Measurements from ENCODE around the gene DNAH2.

Gene DNAH2

DNA sequence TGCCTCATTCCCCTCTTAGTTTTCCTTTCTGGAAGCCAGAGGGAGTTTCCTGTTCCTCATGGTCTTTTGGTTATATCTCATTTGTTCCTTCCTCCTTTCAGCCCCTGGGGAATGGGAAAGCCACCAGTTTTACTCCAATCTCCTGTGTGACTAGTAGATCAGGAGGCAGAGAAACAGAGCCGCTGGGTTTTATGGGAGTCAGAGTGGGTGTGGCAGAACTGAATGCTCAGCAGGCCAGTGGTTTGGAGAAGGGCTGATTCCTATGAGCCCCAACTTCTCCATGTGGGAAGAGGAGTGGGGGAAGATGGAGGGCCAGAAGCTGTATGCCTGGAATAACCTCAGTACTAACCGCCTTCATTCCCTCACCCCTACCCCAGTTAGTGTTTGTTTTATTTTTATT lies 4.1 kb downstream of the DNAH2 start:
- DNase-seq = no peak

DNA sequence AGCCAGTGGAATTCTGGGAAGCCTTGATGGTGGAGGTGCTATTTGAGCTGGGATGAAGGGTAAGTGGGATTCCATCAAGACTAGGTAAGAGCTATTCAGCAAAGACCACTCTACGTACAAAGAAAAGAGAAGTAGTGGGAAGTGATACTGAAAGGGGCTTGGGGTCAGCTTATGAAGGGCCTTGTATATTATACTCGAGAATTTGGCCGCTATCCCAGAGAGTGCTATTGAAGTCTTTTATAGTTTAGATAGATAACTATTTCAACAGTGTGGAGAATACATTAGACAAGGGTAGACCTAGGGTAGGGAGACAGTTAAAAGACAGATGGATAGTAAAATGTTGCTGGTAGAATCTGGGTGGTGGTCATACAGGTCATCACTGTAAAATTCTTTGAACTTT lies 10.3 kb downstream of the DNAH2 start:
- no peak for DNase-seq

DNA sequence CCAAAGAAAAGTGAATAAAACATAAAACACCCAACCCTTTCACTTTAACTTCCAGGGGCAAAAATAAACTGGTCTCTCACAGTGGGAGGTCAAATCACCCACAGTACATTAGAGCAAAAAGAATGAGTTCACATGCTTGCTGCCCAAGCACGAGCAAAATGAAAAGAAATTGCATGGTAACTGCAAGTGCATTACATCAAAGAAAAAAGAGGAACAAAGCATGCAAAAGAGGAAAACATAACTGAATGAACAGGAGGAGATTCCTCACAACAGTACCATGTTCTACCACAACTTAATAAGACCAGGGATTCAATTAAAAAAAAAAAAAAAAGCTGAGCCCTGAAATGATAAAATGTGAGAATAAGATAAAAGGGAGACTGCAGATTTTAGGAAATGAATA lies 12.3 kb downstream of the DNAH2 start:
- no peak for DNase-seq

DNA sequence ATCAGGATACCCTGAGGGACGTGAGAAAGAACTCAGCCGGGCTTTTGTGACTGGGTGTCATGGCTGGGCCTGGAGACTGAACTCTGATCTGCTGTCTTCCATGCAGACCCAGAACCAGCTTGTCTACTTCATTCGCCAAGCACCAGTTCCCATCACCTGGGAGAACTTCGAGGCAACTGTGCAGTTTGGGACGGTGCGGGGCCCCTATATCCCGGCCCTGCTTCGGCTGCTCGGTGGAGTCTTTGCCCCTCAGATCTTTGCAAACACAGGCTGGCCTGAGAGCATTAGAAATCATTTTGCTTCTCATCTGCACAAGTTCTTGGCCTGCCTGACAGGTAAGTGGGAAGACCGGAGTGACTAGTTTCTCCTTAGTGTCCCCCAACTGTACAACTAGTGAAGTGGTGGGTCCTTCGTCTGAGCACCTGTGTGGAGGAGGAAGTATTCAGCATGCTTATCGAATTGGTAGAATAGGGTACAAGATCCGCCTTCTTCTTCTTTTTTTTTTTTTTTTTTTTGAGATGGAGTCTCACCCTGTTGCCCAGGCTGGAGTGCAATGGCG lies 15.5 kb downstream of the DNAH2 start:
- no peak for DNase-seq

DNA sequence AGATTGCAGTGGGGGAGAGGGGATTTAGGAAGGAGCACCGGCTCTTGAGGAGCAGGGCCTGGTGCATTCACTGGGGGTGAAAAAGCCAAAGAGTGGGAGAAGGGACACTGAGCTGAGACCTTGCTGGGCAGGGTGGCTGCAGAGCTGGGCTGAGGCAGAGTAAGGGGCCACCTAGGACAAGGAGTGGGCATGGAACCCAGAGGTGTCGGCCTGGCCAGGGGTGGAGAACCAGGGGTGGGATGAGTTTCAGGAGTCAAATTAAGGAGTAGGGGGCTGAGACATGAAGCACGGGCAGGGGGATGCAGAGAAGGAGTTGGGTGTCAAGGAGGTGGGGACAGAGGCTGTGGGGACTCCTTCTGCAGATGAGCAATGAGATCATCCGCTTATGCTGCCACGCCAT lies 20.1 kb downstream of the DNAH2 start:
- no peak for DNase-seq

DNA sequence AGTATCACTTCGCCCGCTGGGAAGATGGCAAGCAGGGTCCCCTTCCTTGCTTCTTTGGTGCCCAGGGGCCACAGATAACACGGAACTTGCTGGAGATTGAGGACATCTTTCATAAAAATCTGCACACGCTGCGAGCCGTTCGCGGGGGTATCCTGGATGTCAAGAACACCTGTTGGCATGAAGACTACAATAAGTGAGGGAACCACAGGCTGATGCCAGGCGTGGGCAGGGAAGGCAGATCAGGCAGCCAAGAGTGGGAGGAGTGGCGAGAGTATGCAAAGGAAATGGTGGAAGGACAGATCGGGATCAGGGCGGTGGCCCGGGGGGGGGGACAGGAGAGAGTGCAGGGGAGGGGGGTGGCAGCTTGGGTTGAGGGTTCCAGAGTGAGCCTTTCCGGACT lies 22.2 kb downstream of the DNAH2 start:
- no peak for DNase-seq

DNA sequence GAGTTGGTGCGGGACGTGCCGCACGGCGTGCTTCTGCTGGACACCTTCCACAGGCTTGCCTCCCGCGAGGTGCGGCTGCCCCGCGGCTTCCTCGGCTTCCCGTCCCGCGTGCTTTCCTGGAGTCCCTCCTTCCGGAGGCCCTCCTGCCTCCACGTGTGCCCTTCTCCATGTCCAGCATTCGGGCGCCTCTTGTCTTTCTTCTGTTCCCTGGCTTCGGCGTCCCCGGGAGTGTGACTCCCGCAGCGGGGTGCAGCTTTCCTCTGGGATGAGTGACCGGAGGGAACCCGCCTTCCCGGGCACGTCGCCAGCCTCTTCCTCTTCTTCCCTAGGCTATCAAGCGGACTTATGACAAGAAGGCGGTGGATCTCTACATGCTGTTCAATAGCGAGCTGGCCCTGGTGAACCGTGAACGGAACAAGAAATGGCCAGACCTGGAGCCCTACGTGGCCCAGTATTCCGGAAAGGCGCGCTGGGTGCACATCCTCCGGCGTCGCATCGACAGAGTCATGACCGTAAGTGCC lies 23.0 kb downstream of the DNAH2 start:
- DNase-seq = no peak

DNA sequence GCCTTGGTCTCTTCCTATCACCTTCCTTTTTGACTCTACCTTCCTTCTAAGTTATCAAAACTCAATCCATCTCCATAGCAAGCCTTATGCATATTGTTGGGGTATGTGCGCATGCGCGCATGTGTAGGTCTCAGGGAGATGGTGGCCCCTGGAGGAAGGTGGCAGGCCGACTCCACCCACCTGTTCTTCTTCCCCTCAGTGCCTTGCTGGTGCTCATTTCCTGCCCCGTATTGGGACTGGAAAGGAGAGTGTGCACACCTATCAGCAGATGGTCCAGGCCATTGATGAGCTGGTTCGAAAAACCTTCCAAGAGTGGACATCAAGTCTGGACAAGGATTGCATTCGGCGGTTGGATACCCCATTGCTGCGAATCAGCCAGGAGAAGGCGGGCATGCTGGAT lies 25.2 kb downstream of the DNAH2 start:
- DNase-seq = no peak

DNA sequence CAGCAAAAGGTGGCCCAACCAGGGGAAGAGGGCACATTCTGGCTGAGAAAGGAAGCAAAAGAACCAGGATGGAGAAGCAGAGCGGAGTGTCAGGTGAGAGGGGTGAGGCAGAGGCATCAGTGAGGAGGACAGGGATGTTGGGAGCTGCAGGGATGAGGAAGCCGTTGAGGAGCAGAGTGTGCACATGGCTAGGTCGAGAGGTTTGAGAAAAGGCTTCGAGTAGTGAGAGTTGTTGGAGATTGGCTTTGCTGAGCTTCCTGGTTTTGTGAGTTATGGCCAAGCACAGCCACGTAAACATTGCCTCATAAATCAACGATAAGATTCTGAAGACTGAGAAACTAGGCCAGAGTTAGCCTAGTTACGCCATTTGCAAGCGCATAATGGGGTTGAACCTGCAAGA lies 26.9 kb downstream of the DNAH2 start:
- no peak for DNase-seq

DNA sequence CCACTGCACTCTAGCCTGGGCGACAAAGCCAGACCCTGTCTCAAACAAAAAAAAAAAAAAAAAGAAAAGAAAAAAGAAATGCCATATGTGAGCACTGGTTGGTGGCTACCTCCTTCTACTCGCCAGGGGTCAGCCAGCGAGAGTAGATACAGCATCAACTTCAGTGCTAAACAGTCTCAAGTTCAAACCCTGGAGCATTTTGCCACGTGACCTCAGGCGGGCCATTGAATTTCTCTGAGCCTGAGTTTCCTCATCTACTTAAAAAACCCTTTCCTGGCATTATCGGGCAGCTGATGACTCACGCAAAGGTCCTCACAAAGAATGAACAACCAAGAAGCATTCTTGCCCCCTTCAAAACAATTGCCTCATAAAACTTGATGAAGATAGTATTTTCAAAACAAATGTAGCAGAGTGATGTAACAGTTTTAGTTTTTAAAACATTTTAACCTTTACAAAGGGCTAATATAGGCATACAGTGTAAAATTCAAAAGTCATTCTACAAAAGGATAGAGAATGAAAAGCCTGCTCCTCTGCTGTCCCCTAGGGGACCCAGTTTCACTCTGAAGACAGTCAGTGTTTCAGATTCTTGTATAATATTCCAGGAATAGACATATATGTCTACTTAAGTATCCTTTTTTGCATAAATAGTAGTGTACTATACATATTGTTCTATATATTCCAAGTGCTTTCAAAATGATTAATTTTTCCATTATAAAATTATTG lies 28.4 kb downstream of the DNAH2 start:
- peak; percentile 72 for DNase-seq

DNA sequence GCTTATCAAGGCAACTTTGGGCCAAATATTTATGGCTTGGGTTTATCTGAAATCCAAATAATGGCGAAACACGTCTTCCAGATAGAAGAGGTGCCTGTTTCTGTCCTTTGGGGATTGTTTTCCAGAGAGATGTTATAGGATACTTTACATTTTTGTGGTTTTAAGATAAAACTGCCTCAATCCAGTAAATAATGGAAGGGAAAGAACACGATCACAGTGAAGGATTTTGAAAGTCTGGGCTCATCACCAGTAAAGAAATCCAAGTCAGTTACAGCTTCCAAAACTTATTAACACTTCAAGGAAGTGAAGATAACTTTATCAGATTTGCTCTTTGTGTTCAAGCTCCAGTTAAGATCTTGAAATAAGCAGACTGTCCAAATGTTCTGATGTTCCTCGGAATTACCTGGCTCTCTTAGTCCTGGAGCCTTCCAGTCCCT lies 30.1 kb downstream of the DNAH2 start:
- DNase-seq = peak; percentile 74

DNA sequence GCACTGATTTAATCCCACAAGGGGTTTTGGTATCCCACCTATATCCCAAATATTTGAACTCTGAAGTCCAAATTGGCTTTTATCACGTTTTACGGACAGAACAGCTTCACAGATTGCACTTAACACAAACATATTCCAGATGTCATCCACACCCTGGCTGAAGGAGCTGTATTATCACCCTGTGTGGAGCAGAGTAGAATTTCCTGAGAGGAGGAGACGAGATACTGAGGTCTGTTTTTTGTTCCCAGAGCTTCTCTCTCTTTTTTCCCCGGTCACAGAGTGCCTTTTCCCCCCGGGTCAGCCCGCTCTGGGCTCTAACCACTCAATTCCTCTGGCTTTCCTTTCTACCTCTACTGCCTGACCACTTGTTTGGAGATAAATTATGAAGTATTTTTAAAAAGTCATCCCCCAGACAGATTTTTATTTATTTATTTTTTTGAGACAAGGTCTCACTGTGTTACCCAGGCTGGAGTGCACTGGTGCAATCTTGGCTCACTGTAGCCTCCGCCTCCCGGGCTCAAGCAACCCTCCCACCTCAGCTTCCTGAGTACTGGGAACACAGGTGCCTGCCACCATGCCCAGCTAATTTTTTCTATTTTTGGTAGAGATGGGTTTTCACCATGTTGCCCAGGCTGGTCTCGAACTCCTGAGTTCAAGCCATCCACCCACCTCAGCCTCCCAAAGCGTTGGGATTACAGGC lies 30.7 kb downstream of the DNAH2 start:
- peak; percentile 27 for DNase-seq

DNA sequence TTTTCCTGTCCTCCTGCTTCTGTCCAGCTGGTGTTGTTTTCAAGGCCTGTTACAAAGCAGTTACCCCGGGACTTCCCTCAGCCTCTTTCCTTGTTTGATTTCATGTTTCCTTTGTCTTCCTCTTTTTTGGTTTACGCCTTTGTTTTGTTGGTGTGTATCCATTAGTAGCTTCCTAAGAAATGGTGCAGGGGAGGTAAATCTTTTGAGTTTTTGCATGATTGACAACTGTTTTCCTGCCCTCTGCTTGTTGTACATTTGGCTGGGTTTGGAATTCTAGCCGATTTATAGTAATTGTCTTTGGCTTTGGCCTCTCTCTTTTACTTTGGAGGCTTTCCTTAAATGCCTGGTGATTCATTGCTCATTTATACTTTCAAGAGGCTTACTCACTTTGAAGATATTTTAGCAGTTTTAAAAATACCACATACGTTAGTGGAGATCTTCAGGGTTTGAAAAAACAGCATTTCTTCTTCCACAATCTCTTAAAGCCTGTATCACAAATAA lies 32.8 kb downstream of the DNAH2 start:
- DNase-seq = peak; percentile 92

DNA sequence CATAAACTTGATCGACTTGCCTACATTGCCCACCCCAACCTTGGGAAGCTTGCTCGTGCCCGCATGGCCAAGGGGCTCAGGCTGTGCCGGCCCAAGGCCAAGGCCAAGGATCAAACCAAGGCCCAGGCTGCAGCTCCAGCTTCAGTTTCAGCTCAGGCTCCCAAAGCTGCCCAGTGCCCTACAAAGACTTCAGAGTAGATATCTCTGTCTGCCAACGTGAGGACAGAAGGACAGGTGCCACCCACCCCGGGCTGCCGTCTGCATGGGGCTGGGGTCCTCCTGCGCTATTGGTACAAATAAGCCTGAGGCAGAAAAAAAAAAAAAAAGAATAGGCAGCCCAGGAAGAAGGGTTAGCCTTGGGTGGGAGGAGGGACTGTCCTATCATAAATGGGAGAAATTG lies 37.1 kb downstream of the DNAH2 start:
- DNase-seq = no peak

DNA sequence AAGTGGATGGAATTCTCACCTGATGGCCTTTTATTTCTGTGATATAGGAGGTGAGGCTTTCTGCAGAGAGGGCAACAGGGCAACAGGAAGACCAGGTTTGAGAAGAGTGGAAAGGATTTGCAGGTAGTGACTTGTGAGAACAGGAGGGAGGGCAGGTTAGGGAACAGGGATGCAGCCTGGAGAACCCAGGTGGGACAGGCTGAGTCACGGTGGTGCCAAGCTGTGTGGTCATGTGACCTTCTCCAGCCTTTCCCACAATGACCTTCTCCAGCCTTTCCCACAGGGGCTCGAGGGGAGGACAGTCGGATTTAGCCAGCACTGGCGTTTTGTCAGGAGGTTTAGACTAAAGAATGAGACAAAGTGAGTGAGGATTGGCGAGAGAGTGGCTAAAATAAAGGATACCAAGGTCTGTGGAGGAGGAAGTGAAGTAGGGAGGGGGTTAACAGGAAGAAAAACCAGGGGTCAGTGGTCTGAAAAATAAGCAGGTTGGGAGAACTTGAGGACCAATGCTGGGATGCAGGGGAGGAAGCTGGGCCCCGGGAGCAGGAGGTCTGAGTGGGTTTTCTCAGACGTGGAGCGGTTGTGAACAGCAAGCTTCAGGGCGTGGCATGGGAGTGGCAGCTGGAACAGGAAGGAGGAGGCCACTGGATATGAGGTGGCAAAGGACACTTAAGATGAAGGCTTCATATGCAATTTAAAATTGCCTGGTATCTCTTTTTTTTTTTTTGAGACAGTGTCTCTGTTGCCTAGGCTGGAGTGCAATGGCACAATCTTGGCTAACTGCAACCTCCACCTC lies 37.7 kb downstream of the DNAH2 start:
- DNase-seq = no peak

DNA sequence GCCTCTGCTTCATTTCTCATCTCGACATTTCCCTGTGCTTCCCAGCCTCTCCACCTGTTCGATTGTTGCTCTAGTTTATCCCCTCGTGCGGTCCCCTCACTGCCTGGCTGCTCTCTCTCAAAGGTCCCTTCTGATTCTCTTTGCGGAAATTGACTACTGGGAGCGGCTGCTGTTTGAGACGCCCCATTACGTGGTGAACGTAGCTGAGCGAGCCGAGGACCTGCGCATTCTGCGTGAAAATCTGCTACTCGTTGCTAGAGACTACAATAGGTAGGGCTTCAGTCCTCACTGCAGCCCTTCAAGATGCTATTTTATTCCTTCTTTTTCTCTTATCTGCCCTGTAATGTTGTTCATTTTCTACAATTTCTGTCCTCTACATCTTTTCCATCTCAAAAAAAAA lies 39.4 kb downstream of the DNAH2 start:
- no peak for DNase-seq

DNA sequence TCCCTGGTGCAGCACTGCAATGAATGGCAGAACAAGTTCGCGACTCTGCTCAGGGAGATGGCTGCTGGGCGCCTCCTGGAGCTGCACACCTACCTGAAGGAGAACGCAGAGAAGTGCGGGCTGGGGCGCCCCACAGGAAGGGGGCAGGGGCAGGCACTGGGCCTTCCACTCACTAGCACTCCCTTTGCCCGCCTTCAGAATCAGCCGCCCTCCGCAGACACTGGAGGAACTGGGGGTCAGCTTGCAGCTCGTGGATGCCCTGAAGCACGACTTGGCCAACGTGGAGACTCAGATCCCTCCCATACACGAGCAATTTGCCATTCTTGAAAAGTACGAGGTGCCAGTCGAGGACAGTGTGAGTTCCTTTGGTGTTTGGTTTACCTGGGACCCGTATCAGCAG lies 46.4 kb downstream of the DNAH2 start:
- no peak for DNase-seq

DNA sequence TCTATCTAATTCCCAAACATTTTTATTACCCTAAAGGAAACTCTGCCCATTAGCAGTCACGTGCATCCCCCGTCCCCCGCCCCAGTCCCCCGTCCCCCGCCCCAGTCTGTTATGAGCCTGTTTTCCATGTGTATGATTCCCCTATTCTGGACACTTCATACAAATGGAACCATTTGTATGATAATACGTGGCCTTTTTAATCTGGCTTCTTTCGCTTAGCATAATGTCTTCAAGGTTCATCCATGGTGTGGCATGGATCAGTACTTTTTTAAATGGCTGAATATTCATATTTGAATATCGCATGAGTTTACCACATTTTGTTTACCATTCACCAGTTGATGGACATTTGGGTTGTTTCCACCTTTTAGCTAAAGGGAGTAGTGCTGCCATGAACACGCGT lies 49.5 kb downstream of the DNAH2 start:
- no peak for DNase-seq

DNA sequence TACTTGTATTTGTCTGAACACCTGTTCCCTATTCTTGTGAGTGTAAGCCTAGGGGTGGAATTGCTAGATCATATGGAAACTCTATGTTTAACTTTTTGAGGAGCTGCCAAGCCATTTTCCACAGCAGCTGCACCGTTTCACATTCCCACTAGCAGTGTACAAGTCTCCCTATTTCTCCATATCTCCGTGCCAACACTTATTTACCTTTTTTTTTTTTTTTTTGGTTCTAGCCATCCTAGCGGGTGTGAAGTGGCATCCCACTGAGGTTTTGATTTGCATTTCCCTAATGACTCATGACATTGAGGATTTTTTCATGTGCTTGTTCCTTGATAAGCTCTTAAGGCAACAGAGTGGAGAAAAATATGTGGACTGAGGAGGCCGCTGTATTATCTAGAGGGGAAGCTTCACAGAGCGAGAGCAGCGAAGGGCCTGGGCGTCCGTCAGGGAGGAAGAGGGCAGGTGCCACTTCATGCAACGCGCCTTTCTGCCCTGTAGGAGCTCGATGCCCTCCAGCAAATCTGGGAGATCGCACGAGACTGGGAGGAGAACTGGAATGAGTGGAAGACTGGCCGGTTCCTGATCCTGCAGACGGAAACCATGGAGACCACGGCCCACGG lies 50.0 kb downstream of the DNAH2 start:
- DNase-seq = peak; percentile 8

DNA sequence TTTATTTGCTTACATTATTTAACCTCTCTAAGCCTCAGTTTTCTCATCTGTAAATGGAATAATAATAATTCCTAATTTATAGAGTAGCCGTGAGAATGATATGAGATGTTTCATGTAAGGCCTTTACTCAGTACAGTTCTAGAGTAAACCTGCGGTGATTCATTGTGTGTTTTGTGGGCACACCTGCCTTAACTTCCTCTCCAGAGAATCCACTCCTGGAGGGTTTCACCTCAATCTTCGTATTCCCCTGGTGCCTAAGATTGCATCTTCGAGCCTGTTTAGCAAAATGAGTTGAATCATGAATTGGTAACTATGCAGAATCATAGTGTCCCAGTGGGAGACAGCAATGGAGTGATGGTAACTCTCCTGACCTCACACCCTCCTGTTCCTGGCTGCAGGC lies 52.3 kb downstream of the DNAH2 start:
- DNase-seq = no peak

DNA sequence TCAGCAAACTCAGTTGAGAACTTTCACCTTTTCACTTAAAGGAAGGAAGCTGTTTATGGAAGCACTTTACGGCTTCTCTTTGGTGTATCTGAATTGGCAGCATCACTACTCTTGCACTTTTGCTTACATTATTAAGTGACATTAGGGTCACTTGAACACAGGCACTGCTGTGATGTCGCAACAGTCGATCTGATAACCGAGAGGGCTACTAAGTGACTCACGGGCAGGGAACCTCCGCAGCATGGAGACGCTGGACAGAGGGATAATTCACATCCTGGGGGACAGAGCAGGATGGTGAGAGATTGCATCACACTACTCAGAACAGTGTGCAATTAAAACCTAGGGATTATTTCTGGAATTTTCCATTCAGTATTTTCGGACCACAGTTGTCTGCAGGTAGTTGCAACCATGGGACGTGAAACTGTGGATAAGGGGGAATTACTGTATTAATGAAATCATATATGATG lies 56.5 kb downstream of the DNAH2 start:
- DNase-seq = peak; percentile 11

DNA sequence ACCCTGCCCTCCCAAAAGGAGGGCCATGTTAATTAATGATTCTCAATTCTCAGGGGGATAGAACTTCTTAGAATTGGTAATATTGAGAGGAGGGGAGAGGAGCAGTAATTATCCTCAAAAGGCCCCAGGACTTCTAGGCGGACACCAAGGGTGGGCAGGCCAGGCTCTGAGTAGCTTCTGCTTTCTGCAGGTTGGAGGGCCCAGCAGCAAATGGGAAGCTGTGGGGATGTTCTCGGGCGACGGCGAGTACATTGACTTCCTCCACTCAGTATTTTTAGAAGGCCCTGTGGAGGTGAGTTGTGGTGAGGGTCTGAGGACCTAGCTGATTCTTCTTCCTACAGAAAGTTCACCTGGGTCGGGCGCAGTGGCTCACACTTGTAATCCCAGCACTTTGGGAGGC lies 57.5 kb downstream of the DNAH2 start:
- DNase-seq = no peak

All from fibroblast of skin of scalp (primary cell).